Activated gamma-delta T cell treated with Interleukin-2 at 50 U/mL for 16 hours (primary cell): ENCODE data around the gene TMEM187.

ENCODE experiments used
- DNase-seq: peaks from one replicate; pipeline ENCODE4 v3.0.0-alpha.2; 2020

The TMEM187 gene

GRCh38 chrX:153935326-153935851, 37.2 kb upstream of the TMEM187 start:
- no peak for DNase-seq

- no peak for DNase-seq
Observed at GRCh38 chrX:153937056-153937455, 35.5 kb upstream of the TMEM187 start.

- no peak for DNase-seq
Observed at GRCh38 chrX:153938226-153938786, 34.2 kb upstream of the TMEM187 start.

GRCh38 chrX:153939573-153939972, 33.0 kb upstream of the TMEM187 start:
- DNase-seq = no peak

- no peak for DNase-seq
Observed at GRCh38 chrX:153941336-153942252, 31.0 kb upstream of the TMEM187 start.

- DNase-seq = no peak
Observed at GRCh38 chrX:153944140-153944799, 28.3 kb upstream of the TMEM187 start, which contains the start of gene RENBP. Gene RENBP (minus strand): TSS chrX:153944643. CDS start chrX:153944610, 33 bp downstream.

GRCh38 chrX:153944800-153945150, 27.8 kb upstream of the TMEM187 start:
- DNase-seq = no peak

- no peak for DNase-seq
Observed at GRCh38 chrX:153945956-153946943, 26.3 kb upstream of the TMEM187 start.

GRCh38 chrX:153947009-153947769, 25.4 kb upstream of the TMEM187 start:
- DNase-seq = peak; percentile 74

GRCh38 chrX:153948002-153948466, 24.5 kb upstream of the TMEM187 start:
- no peak for DNase-seq

GRCh38 chrX:153948847-153949805, 23.4 kb upstream of the TMEM187 start:
- no peak for DNase-seq

- no peak for DNase-seq
Observed at GRCh38 chrX:153950127-153950526, 22.4 kb upstream of the TMEM187 start.

GRCh38 chrX:153951683-153952372, 20.7 kb upstream of the TMEM187 start:
- no peak for DNase-seq

GRCh38 chrX:153952373-153953026, 20.1 kb upstream of the TMEM187 start:
- DNase-seq = no peak

- DNase-seq = peak; percentile 78
Observed at GRCh38 chrX:153953342-153953830, 19.2 kb upstream of the TMEM187 start.

GRCh38 chrX:153953892-153954557, 18.5 kb upstream of the TMEM187 start:
- no peak for DNase-seq

GRCh38 chrX:153954558-153955227, 17.9 kb upstream of the TMEM187 start:
- DNase-seq = no peak
